Caki2 (cell line): ENCODE results near the gene IREB2. TPM values are rescaled to one million over a fixed set of nuclear protein-coding genes. Genes with fewer than 3 reads are reported as not detected.
A peak's percentile ranks its signal among the peaks of the same experiment; 100 is the strongest.
"Not testable (repeated sequence)": the region's sequence is repeated elsewhere in the genome, so short reads cannot be mapped to it uniquely, and the experiment has no call there.

Source experiments
- DNase-seq: peaks from one replicate; pipeline ENCODE4 v3.0.0-alpha.2; 2015; ENCODE audit warnings: low read depth
- in situ Hi-C: cut with HindIII; loops from 2 replicates; pipeline ENCODE4 v1.10.0; 2016; ENCODE audit warnings: low sequenced_read_pairs, low pct_unique_long_range_greater_than_20kb, mixed read lengths
- total RNA-seq: library from RNA; depleted of rRNA; stranded (reverse); fragments of >200 nt; shearing (Covaris generic); gene quantifications from 2 replicates; pipeline ENCODE4 v1.2.3, GENCODE V29; 2014; ENCODE audit warnings: low replicate concordance

IREB2 gene
- total RNA-seq, 1 experiment from 2014 or later: 10.9 TPM

GRCh38 chr15:78509726-78510312 lies 71.8 kb downstream of the IREB2 start:
- no peak for DNase-seq
- in situ Hi-C loops: no loop called here

GRCh38 chr15:78520035-78520434 lies 82.0 kb downstream of the IREB2 start:
- in situ Hi-C loops, DNase-seq: not testable (repeated sequence)

- in situ Hi-C loops: no loop called here
- DNase-seq: no peak
These were observed 86.2 kb downstream of the IREB2 start for GRCh38 chr15:78524230-78524629.

- no peak for DNase-seq
- in situ Hi-C loops: no loop called here
These were observed 89.3 kb downstream of the IREB2 start for GRCh38 chr15:78527325-78527724.

GRCh38 chr15:78533331-78533730 lies 95.3 kb downstream of the IREB2 start:
- in situ Hi-C loops: no loop called here
- DNase-seq: no peak

GRCh38 chr15:78536134-78536533 lies 98.1 kb downstream of the IREB2 start:
- no peak for DNase-seq
- in situ Hi-C loops: no loop called here

- no peak for DNase-seq
- in situ Hi-C loops: no loop called here
These were observed 99.4 kb downstream of the IREB2 start for GRCh38 chr15:78537266-78537905.

GRCh38 chr15:78538358-78538757 lies 100.3 kb downstream of the IREB2 start:
- in situ Hi-C loops: no loop called here
- DNase-seq: no peak

- DNase-seq, in situ Hi-C loops: not testable (repeated sequence)
These were observed 101.6 kb downstream of the IREB2 start for GRCh38 chr15:78539464-78540140.

GRCh38 chr15:78540141-78540870 lies 102.3 kb downstream of the IREB2 start, which contains the start of gene PSMA4:
Gene PSMA4 (plus strand): TSS chr15:78540444. CDS start chr15:78541928, 1,484 bp downstream.
- DNase-seq: peak; percentile 86
- in situ Hi-C loops: no loop called here

GRCh38 chr15:78540871-78541743 lies 103.1 kb downstream of the IREB2 start:
- in situ Hi-C loops: no loop called here
- no peak for DNase-seq

GRCh38 chr15:78541744-78542034 lies 103.7 kb downstream of the IREB2 start:
- DNase-seq: no peak
- in situ Hi-C loops: no loop called here

GRCh38 chr15:78542647-78543046 lies 104.6 kb downstream of the IREB2 start:
- in situ Hi-C loops: no loop called here
- no peak for DNase-seq

GRCh38 chr15:78550194-78550593 lies 112.2 kb downstream of the IREB2 start:
- in situ Hi-C loops: no loop called here
- DNase-seq: no peak

GRCh38 chr15:78550815-78551214 lies 112.8 kb downstream of the IREB2 start:
- in situ Hi-C loops: no loop called here
- DNase-seq: no peak
